GM18858 (cell line): ENCODE results near the gene OGA.
A peak's percentile ranks its signal among the peaks of the same experiment; 100 is the strongest.
"Not testable (repeated sequence)": the region's sequence is repeated elsewhere in the genome, so short reads cannot be mapped to it uniquely, and the experiment has no call there.

Source experiments
- ATAC-seq: cut with Tn5 transposase; IDR thresholded peaks from one replicate; pipeline ENCODE4 v1.9.1; 2021; ENCODE audit not compliant: unreplicated experiment

Gene OGA

DNA sequence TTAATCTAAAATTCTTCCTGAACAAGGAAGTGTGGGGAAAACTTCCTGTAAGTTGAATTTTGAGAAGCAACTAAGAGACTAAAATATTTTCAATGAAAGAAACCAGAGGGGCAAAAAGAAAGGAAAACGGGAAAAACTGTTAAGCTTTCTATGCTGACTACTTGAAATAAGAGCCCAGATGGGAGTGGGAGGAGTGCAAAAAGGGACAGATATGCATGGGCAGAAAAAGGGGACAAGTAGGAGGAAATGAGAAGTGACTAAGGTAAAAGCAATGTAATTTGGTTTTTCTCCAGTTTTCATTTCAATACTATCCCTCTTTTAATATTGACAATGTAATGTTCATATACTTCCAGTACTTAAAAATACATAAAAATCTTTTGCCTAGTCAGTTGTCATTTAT lies 11.1 kb downstream of the OGA start:
- no peak for ATAC-seq

GRCh38 chr10:101803511-101803910 lies 14.7 kb downstream of the OGA start:
- no peak for ATAC-seq

DNA sequence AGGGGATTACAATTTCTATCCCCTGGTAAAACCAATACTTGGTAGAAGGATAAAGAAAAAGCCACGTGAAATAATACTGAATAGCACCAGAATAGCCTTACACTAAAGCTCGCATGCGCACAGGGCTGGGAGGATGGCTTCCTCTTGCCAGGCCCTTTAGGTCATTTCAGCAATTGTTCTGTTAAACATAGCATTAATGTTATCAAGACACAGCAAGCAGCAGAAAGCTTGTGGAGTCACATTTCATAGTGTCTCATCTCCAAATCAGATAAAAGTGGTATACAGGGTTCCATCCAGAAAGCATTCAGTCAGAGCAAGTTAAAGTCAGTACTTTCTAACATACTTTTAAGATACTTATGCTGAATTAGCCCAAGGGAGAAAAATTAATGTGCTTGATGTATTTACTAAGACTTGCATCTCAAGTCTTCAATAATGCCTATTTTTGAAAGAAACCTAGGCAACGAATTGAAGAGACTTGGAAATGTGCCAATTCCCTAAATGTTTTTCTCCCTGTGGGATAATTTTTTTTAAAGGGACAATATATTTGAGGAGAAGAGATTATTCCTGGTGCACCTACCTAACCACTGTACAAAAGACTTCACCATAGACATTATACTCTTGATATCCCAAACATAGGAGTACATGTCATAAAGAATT lies 20.7 kb downstream of the OGA start:
- ATAC-seq = no peak

- ATAC-seq = no peak
Observed at GRCh38 chr10:101793526-101793925, 24.7 kb downstream of the OGA start.

- ATAC-seq = no peak
Observed at GRCh38 chr10:101789686-101790085, 28.6 kb downstream of the OGA start.

- not testable (repeated sequence) for ATAC-seq
Observed at GRCh38 chr10:101789231-101789630, 29.0 kb downstream of the OGA start.

DNA sequence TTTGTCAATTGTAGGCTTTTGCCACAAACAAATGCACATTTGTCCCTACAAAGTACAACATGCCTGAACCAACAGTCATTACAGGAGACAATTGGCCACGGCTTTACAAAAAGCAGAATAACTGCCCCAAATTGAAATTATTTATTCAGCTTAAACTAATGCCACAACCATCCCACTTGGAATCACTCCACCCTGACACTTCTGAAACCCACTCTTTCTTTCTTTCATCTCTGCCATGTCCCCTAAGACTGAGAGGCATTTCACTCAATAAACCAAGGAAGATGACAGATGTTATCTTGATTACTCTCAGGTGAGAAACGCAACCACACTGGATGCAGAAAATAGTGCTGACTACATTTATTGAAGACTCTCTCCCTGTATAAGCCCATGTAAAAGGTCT lies 32.4 kb downstream of the OGA start:
- ATAC-seq = no peak

DNA sequence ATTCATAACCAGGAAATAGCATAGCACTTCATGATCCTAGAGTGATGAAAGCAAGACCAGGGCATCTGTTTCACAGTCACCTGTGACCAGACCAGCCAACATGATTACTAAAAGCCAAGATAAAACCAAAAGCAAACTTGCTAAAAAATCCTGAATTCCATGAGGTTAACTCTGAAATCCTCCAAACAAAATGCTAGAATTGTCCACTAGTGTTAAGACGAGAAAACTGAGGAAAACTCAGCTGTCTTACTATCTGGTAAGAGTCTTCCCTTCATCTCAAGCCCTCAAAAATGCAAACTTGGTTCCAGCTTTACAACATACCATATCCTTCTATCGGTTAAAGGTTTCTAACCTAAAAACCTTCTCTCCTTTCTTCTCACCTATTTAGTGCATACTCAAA lies 33.7 kb downstream of the OGA start:
- ATAC-seq = no peak

DNA sequence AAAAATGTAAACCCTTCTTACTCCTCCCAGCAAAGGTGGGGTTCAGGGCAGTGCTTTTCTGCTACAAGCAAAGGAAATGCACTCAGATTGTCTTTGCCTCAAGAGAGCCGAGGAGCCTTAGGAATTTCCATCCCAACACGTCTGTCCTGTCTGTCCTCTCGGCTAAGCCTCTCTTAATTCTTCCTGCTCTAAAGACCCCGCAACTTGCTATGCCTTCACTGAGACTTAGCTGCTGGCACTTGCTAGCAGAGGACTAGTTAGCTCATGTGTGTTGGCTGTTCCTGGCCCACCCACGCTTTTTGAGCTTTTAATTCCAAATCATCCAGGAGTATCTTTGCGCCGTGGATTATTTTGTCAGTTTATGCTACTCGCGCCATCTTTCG lies 34.5 kb downstream of the OGA start:
- no peak for ATAC-seq

- ATAC-seq = no peak
Observed at GRCh38 chr10:101782811-101783735, 35.2 kb downstream of the OGA start, which contains the start of gene NPM3. Gene NPM3 (minus strand): TSS chr10:101783446. CDS start chr10:101783390, 56 bp downstream.

GRCh38 chr10:101781984-101782810 lies 36.0 kb downstream of the OGA start:
- ATAC-seq = no peak

DNA sequence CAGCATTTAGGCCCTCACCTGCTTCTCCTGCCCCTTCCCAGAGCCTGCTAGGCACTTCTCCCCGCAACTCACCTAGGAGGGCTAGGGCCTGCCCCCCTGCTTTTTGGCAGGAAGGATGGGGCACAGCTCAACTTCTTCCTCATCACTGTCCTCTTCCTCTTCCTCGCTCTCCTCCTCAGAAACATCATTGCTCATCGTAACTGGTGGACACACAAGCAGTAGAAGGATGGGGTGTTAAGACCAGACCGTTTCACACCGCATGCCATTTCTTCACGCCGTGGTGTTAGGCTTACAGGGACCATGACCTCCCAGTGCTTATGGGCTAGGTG lies 36.6 kb downstream of the OGA start:
- no peak for ATAC-seq

DNA sequence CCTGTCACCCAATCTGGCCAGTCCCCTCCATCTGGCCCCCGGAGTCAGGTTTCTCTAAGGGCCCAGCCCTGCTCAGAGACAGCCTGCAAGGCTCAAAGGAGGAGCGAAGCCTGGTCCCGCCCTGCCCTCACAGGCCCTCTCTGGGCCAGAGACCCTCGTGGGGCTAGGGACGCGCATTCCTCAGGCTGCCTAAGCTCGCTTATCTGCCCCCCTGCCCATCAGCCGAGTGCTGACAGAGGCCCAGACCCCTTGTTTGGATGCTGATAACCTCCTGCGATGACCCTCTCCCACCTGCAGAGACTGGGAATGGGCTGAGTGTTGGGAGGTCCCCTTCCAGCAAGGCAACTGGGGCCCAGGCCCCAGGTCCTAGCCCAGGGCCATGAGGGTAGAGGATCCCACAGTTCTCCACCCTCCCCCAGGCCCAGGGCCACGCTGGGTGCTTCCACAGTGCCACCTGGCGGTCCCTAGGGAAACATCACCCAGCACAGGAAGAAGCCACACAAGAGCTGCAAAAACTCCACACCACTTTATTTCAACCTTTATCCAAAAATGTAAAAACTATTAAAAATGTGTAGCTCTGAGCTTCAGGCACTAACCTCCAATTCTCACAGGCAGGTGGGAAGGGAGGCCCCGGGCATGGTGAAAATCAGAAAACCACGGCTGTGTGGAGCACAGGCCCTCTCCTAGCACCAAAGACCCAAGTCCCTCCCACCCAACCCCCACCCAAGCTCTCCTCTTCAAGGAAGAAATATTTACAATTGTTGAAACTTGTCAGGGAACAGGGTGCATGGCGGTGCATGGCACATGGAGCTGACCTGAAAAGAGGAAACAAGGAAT lies 37.2 kb downstream of the OGA start:
- ATAC-seq = no peak

DNA sequence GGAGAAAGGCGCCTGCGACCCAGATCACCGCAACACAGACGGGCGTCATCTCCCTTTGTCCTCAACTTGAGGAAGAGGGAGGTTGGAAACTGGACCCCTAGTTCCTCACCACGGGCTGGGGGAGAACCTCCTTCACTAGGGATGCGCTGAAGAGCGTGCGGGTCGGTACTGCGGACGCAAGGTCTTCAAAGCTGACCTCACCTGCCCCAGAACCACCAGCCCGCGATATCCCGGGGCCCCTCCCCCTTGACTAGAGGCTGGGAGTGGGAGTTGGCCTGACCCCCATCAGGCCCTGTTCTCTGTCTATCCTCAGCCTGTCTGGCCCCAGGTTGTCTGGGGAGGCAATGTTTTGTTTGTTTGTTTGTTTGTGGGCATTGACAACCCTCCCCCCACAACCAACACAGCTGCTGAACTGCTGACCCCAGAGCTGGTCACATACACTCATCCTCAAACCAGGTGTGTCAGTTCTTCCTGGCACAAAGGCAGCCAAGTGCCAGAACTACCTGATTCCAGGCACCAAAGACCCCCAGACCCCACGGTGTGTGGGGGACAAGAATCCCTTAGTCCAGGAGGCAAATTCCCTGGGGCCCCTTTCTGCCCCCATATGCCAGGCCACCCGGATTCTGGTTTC lies 37.9 kb downstream of the OGA start:
- no peak for ATAC-seq

- peak; percentile 41 for ATAC-seq
Observed at GRCh38 chr10:101779544-101780186, 38.6 kb downstream of the OGA start.

GRCh38 chr10:101778781-101779543 lies 39.3 kb downstream of the OGA start:
- no peak for ATAC-seq

GRCh38 chr10:101778151-101778780 lies 40.0 kb downstream of the OGA start:
- ATAC-seq = no peak

GRCh38 chr10:101777619-101778145 lies 40.6 kb downstream of the OGA start:
- no peak for ATAC-seq
